CD4-positive, alpha-beta T cell treated with Interleukin-15 for 4 hours (primary cell): ENCODE measurements around the gene SKIL.

ENCODE experiments used
- DNase-seq: peaks from one replicate; pipeline ENCODE4 v3.0.0-alpha.2; 2020; ENCODE audit warnings: low spot score

SKIL gene

GRCh38 chr3:170437696-170438407, 80.3 kb downstream of the SKIL start:
- no peak for DNase-seq

- DNase-seq, result no peak
These were observed 81.3 kb downstream of the SKIL start for GRCh38 chr3:170438836-170439235.

- no peak for DNase-seq
These were observed 82.8 kb downstream of the SKIL start for GRCh38 chr3:170440344-170440743.

GRCh38 chr3:170441412-170441811, 83.9 kb downstream of the SKIL start:
- no peak for DNase-seq

GRCh38 chr3:170442947-170443346, 85.4 kb downstream of the SKIL start:
- DNase-seq, result no peak

GRCh38 chr3:170443457-170443856, 85.9 kb downstream of the SKIL start:
- no peak for DNase-seq
